Measurements from ENCODE around the gene CDC73. TPM values are rescaled to one million over a fixed set of nuclear protein-coding genes. Genes with fewer than 3 reads are reported as not detected.
"Not testable (repeated sequence)": the region's sequence is repeated elsewhere in the genome, so short reads cannot be mapped to it uniquely, and the experiment has no call there.

Gene CDC73
- polyA plus RNA-seq, 1 donor: 28.1 TPM

DNA sequence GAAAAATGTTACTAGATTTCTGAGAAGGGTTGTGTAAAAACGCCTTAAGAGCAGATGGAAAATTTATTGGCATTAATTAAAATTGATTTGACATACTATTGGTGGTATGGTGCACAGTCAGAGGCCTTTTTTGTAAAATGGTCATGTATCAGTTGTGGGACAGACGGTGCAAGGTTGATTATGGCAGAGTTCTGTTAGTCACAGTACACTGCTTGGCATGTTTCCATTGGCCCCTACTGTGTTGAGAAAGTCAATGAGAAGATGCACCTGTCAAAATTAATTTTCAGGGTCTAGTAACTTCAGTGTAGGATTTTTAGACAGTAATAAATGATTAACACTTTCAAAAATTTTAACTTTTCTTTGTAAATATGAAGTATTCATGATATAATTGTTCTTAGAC, 60.2 kb downstream of the CDC73 start:
- no peak for DNase-seq

DNA sequence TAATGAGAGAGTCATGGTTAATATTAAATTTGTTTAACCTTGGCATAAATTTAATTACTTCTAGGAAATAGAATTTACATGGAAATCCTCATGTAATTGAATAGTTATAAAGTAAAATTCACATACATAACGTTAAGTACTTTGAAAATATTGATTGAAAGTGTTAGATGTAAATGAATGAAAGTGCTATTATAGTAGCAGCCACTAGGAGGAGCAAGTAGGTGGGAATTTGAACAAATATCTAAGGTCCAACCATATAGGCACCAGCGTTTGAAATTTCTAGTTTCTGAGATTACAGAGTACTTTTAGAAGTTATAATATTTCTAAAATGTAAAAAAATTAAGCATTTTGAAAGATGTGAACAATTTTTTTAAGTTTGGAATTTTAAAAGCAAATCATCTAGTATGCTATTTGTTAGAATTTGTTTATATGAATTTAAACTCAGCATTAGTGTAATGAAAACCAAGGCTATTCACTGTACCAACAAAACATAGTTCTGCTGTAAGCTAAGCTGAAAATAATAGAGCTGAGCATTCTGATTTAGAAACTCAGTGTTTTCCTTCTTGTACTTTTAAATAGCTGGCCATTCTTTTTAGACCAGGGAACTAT, 61.3 kb downstream of the CDC73 start:
- peak; percentile 24 for DNase-seq

DNA sequence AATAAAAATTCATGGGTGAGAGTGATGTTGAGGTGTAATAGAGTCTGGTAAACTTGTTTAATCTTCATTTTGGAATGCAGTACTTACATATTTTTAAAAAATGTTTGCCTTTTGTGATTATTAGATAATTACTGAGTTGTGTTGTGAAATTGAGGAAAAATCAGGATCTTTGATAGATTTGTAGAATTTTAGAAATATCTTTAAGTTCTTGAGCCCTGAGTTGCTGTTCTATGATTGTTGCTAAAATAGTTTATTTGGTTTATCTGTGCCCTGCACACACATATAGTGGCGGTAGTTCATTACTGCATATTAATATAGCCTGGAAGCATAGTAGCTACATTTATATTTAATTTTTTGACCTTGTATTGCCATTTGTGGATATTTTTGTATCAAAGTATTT, 62.9 kb downstream of the CDC73 start:
- DNase-seq: no peak

- no peak for DNase-seq
Observed at GRCh38 chr1:193185211-193185610, 63.4 kb downstream of the CDC73 start.

GRCh38 chr1:193185901-193186731, 64.3 kb downstream of the CDC73 start, which contains the start of gene B3GALT2:
TSS of gene B3GALT2 (minus strand) at chr1:193186613. CDS start at chr1:193181562, 5,051 bp downstream.
- peak; percentile 72 for DNase-seq

DNA sequence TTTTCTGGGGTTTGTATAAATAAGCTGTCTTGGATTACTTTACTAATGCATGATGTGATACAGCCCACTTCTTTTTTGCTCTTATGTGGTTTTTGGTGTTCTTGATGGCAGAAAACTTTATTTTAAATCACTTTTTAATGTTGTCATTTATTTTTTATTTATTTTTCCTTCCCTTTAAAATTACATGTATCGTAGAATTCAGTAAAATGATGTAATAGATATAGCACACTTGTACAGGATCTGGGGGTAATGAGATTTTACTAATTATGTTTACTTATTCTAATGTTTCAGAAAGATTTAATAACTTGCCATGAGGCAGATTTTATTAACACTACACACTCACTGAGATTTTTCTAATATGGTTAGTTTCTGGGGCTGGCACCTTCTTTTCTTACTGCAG, 65.3 kb downstream of the CDC73 start:
- DNase-seq: no peak

DNA sequence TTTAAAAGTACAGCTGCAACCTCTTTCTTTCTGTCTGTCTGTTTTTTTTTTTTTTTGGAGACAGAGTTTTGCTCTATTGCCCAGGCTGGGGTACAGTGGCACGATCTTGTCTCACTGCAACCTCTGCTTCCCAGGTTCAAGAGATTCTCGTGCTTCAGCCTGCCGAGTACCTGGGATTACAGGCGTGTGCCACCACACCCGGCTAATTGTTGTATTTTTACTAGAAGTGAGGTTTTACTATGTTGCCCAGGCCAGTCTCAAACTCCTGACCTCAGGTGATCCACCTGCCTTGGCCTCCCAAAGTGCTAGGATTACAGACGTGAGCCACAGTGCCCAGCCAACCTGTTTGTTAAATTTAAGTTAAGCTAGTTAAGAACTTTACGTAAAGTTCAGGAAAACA, 67.1 kb downstream of the CDC73 start:
- DNase-seq: not testable (repeated sequence)

GRCh38 chr1:193189442-193190095, 67.7 kb downstream of the CDC73 start:
- no peak for DNase-seq

- DNase-seq: no peak
Observed at GRCh38 chr1:193190096-193190744, 68.4 kb downstream of the CDC73 start.

GRCh38 chr1:193192586-193192985, 70.8 kb downstream of the CDC73 start:
- DNase-seq: no peak

DNA sequence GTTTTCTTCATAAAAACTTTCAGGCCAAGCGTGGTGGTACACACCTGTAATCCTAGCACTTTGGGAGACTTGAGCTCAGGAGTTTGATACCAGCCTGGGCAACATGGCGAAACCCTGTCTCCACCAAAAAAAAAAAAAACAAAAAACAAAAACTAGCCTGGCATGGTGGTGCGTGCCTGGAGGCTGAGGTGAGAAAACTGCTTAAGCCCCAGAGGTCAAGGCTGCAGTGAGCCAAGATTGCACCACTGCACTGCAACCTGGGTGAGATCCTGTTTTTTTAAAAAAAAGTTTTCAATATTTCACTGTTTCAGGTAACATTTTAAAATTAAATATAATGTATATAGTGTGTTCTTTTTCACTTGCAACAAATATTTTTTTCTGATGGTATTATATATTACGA, 78.1 kb downstream of the CDC73 start:
- DNase-seq: no peak

DNA sequence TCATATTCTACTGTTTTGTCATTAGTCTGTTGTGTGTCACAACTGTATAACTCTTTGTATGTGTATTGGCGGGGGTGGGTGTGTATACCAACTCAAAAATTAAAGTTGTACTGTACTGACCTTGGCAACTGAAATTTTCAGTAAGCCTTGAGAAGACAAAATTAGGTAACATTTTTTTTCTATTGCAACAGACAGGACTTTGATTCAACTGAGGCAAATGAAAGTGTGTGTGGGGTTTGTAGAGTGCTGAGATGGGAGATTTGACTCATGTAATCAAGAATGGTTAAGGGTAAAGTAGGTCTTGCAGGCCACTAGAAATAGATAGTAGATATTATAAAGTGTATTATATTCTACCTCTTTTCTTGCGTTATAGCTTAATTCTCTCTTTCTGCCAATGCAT, 79.2 kb downstream of the CDC73 start:
- no peak for DNase-seq

DNA sequence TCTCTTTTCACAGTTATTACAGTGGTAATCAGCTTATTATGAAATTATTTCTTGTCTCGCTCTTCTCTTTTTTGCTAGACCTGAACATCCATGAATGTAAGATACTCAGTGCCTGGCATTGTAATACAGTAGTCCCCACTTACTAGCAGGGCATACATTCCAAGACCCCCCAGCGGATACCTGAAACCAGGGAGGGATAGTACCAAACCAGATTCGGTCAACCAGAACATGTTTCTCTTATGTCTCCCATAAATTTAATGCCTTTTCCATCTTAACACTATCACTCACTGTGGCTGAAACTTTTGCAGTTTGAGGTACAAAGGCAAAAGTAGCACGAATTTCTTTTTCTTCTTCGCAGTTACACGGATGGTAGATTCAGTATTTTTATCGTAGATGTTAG, 89.2 kb downstream of the CDC73 start:
- DNase-seq: no peak

- no peak for DNase-seq
Observed at GRCh38 chr1:193211539-193211938, 89.7 kb downstream of the CDC73 start.

DNA sequence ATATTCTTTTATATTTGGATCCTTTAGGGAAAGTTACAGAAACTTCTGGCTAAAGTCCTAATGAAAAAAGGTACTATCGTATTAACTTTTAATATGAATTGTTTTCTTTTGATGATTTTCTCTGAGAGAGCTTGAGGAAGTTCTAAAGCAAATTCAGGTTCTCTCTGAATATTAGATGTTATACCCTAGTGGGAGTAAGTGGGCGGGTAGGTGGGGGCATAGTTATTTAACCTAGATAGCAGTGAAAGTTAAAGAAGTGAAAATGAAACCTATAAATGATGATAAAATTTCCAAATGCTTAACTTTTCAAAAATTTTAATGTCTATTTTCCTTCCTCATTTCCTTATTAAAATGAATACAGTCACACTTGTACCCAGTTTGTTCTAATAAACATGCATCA, 90.8 kb downstream of the CDC73 start:
- DNase-seq: no peak

DNA sequence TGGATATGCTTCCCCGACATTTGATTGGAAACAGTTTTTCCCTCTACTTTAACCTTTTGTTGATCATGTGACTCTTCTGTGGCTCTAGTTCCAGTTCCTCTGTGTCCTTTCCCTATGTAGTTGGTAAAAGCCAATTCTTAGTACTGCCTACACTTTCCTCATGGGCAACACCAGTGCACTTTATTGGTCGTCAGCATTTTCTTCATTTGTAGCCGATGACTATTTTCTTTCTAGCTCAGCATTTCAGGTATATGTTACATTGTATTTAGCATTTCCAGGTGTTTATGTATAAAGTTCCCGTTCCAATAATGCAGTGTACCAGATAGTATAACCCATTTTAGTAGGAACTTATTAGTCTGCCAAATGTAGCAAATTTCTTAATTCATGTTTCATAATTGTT, 92.2 kb downstream of the CDC73 start:
- no peak for DNase-seq

DNA sequence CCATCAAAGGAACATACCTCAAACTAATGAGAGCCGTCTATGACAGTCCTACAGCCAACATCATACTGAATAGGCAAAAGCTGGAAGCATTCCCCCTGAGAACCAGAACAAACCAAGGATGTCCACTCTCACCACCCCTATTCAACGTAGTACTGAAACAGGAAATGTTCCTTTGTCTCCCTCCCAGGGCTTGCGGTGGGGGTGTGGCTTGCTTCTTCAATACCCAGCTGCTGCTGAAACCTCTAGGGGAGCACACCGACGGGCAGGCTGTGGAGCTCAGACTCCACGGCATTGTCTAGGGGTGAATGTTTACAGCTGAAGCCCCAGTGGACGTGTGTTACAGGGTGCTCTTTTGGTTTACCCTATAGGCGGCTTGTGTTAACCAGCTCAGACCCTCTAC, 95.1 kb downstream of the CDC73 start:
- no peak for DNase-seq

- no peak for DNase-seq
Observed at GRCh38 chr1:193219391-193219790, 97.6 kb downstream of the CDC73 start.

DNA sequence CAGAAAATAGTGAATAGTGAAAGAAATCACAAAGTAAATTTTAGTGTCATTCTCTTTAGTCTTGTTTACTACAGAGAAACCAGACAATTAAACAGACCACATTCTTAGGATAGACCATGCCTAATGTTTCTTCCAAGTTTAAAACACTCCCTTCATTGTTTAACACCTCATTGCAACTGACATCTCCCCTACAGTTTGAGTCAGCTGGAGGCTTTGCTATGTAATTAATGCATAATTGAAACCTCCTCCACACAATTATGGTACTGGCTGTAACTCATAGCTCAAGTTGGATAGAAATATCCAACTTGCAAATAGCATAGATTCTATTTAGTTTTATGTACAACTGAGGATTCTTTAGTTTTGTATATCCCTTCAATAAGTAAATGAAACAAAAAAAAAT, 99.8 kb downstream of the CDC73 start:
- no peak for DNase-seq

DNA sequence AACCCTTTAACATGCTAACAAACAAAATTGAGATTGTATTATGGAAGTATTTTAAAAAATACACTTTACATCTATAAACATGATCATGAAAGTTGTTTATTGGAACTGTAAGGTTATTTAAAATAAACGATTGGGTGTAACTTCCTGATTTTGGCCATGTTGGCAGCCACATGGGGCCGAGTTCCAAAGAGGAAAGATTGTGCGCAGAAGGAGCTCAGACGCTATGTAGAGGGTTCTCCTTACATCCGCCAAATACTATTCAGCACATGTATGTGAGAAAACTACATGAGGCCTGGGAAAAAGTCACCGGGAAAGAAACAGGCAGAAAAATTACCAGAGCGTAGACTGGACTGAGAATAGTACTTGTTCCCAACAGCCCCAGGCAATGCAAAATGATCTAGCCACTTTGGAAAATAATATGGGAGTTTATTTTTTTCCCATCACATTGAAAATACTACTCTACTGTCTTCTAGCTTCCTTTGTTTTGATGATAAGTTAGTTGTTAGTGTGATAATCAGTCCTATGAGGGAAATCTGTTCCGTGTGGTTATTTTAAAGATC, 100.3 kb downstream of the CDC73 start:
- no peak for DNase-seq

GRCh38 chr1:193229136-193229535, 107.3 kb downstream of the CDC73 start:
- no peak for DNase-seq

- DNase-seq: not testable (repeated sequence)
Observed at GRCh38 chr1:193231146-193231545, 109.3 kb downstream of the CDC73 start.

DNA sequence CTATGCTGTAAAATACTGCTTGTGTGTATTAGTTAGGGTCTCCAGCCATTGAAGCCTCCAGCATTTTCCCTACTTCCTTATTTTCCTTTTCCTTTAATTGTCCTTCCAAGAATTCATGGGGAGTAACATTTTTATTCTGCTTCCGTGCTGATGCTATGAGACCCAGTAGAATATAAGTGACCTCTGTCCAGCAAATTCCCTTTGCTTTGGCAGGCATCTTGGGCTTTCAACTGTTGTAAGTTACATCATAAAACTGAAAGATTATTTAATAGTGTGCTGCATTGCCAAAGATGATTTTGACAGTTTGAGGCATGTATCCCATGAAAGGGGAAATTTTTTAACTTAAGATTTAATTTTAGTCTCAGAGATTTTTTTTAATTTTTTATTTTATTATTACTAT, 112.7 kb downstream of the CDC73 start:
- DNase-seq: no peak
